Measurements from ENCODE around the gene SASH3.

Gene SASH3

GRCh38 chrX:129768186-129768585 is 11.6 kb upstream of the SASH3 start:
- Histone ChIP-seq H3F3A (ENCODE audit: insufficient read depth, low read length) (peaks cover 35% of the 10 kb centered on the region), H3K4me3 (ENCODE audit: low read length) (no peak overlapping the region), H3K27ac (ENCODE audit: low read length) (peak overlapping the region; percentile 95; the same call in 1 of the 2 replicates), H4K20me1 (ENCODE audit: insufficient read depth, low read length) (no peaks in the 10 kb centered on the region), H3K79me2 (ENCODE audit: low read length) (no peaks in the 10 kb centered on the region), H3K9me3 (replicated peaks; ENCODE audit: insufficient read depth, low read length) (no peaks in the 10 kb centered on the region), H3K9me2 (replicated peaks; ENCODE audit: insufficient read depth, low read length) (no peaks in the 10 kb centered on the region), H3K36me3 (replicated peaks; ENCODE audit: insufficient read depth, low read length) (no peaks in the 10 kb centered on the region), H3K9ac (ENCODE audit: low read length) (no peak overlapping the region), H3K4me1 (ENCODE audit: low read length) (peaks cover 33% of the 10 kb centered on the region), H2AFZ (ENCODE audit: low read length) (no peak overlapping the region), H3K27me3 (replicated peaks; ENCODE audit: insufficient read depth, low read length) (no peaks in the 10 kb centered on the region), H3K4me2 (ENCODE audit: low read depth, low read length) (no peak overlapping the region)
- no peak for DNase-seq
- TF ChIP-seq EZH2 (optimal IDR thresholded peaks at IDR 0.05; ENCODE audit: low read depth, low read length) (no peak), CTCF (IDR thresholded peaks at IDR 0.05; ENCODE audit: low read length) (no peak), EZH2phosphoT487 (IDR thresholded peaks at IDR 0.05; ENCODE audit: low read length) (no peak)

GRCh38 chrX:129768586-129769466 is 10.9 kb upstream of the SASH3 start:
- no peak for DNase-seq
- no peaks in the 10 kb centered on the region for H3K27me3 ChIP-seq (replicated peaks; ENCODE audit: insufficient read depth, low read length)

GRCh38 chrX:129769467-129770154 is 10.1 kb upstream of the SASH3 start:
- Histone ChIP-seq H3K27me3 (replicated peaks; ENCODE audit: insufficient read depth, low read length) (no peaks in the 10 kb centered on the region), H3K4me3 (ENCODE audit: low read length) (no peak overlapping the region), H3K9ac (ENCODE audit: low read length) (peak overlapping the region; percentile 50), H3K36me3 (replicated peaks; ENCODE audit: insufficient read depth, low read length) (no peaks in the 10 kb centered on the region), H3K9me2 (replicated peaks; ENCODE audit: insufficient read depth, low read length) (no peaks in the 10 kb centered on the region), H3K79me2 (ENCODE audit: low read length) (no peaks in the 10 kb centered on the region), H4K20me1 (ENCODE audit: insufficient read depth, low read length) (no peaks in the 10 kb centered on the region), H3K9me3 (replicated peaks; ENCODE audit: insufficient read depth, low read length) (no peaks in the 10 kb centered on the region), H2AFZ (ENCODE audit: low read length) (peak overlapping the region; percentile 20), H3K4me2 (ENCODE audit: low read depth, low read length) (peak overlapping the region; percentile 50; the same call in 1 of the 2 replicates), H3K4me1 (ENCODE audit: low read length) (peaks cover 46% of the 10 kb centered on the region), H3F3A (ENCODE audit: insufficient read depth, low read length) (peaks cover 48% of the 10 kb centered on the region), H3K27ac (ENCODE audit: low read length) (peak overlapping the region; percentile 95)
- DNase-seq = peak; percentile 98
- TF ChIP-seq EZH2 (optimal IDR thresholded peaks at IDR 0.05; ENCODE audit: low read depth, low read length) (no peak), EZH2phosphoT487 (IDR thresholded peaks at IDR 0.05; ENCODE audit: low read length) (no peak), CTCF (IDR thresholded peaks at IDR 0.05; ENCODE audit: low read length) (no peak)

More at GRCh38 chrX:129768586-129769466, 10.9 kb upstream of the SASH3 start:
- Histone ChIP-seq H3K36me3 (replicated peaks; ENCODE audit: insufficient read depth, low read length) (no peaks in the 10 kb centered on the region), H3K27ac (ENCODE audit: low read length) (peak overlapping the region; percentile 95), H3K79me2 (ENCODE audit: low read length) (no peaks in the 10 kb centered on the region), H3K4me1 (ENCODE audit: low read length) (peaks cover 40% of the 10 kb centered on the region), H3F3A (ENCODE audit: insufficient read depth, low read length) (peaks cover 41% of the 10 kb centered on the region), H3K9ac (ENCODE audit: low read length) (peak overlapping the region; percentile 50), H2AFZ (ENCODE audit: low read length) (peak overlapping the region; percentile 20), H4K20me1 (ENCODE audit: insufficient read depth, low read length) (no peaks in the 10 kb centered on the region), H3K9me2 (replicated peaks; ENCODE audit: insufficient read depth, low read length) (no peaks in the 10 kb centered on the region), H3K4me3 (ENCODE audit: low read length) (no peak overlapping the region), H3K4me2 (ENCODE audit: low read depth, low read length) (peak overlapping the region; percentile 50; the same call in 1 of the 2 replicates), H3K9me3 (replicated peaks; ENCODE audit: insufficient read depth, low read length) (no peaks in the 10 kb centered on the region)
- no peak for TF ChIP-seq EZH2 (optimal IDR thresholded peaks at IDR 0.05; ENCODE audit: low read depth, low read length)
- no peak for TF ChIP-seq CTCF (IDR thresholded peaks at IDR 0.05; ENCODE audit: low read length)
- TF ChIP-seq EZH2phosphoT487 (IDR thresholded peaks at IDR 0.05; ENCODE audit: low read length) = no peak
